Neural cell (in vitro differentiated cells): ENCODE results near the gene HIF1A. TPM values are rescaled to one million over a fixed set of nuclear protein-coding genes. Genes with fewer than 3 reads are reported as not detected.

ENCODE experiments used
- H2AFZ ChIP-seq: fragments of 200-600, 300-800 bp; sonication (generic), shearing (Covaris generic); 2 replicates; pipeline ENCODE4 v1.6.0; 2014; ENCODE audit warnings: low read depth, mild to moderate bottlenecking, antibody characterized with exemption, low read length, moderate library complexity
- H3F3A ChIP-seq: fragments of 200-600 bp; shearing (Covaris generic); 2 replicates; pipeline ENCODE4 v1.6.1; 2016; ENCODE audit warnings: mild to moderate bottlenecking, moderate library complexity, mixed read lengths, antibody characterized with exemption, low read length; ENCODE audit not compliant: insufficient read depth, poor library complexity, severe bottlenecking
- H3K27ac ChIP-seq: fragments of 200-600, 300-800 bp; sonication (generic), shearing (Covaris generic); 2 replicates; pipeline ENCODE4 v1.5.1; 2014; ENCODE audit warnings: mild to moderate bottlenecking, low read length, moderate library complexity
- H3K27me3 ChIP-seq: fragments of 300-800, 200-600 bp; sonication (generic), shearing (Covaris generic); 2 replicates; pipeline ENCODE4 v1.6.0; 2014; ENCODE audit warnings: mild to moderate bottlenecking, low read depth, low read length, moderate library complexity; ENCODE audit not compliant: insufficient read depth
- H3K36me3 ChIP-seq: fragments of 300-800, 200-600 bp; sonication (generic), shearing (Covaris generic); 2 replicates; pipeline ENCODE4 v1.5.1; 2014; ENCODE audit warnings: mild to moderate bottlenecking, antibody characterized with exemption, low read length, moderate library complexity; ENCODE audit not compliant: insufficient read depth
- H3K4me2 ChIP-seq: fragments of 300-800, 200-600 bp; sonication (generic), shearing (Covaris generic); 2 replicates; pipeline ENCODE4 v1.6.0; 2014; ENCODE audit warnings: mild to moderate bottlenecking, low read length
- H3K4me3 ChIP-seq: fragments of 300-800, 200-600 bp; sonication (generic), shearing (Covaris generic); 2 replicates; pipeline ENCODE4 v1.5.1; 2014; ENCODE audit warnings: mild to moderate bottlenecking, low read length, moderate library complexity
- H3K79me2 ChIP-seq: fragments of 200-600 bp; shearing (Covaris generic); replicated peaks from 2 replicates; pipeline ENCODE4 v1.6.0; 2014; ENCODE audit warnings: mild to moderate bottlenecking, low read length, moderate library complexity; ENCODE audit not compliant: insufficient read depth
- H3K9ac ChIP-seq: fragments of 300-800, 200-600 bp; sonication (generic), shearing (Covaris generic); 2 replicates; pipeline ENCODE4 v1.6.1; 2016; ENCODE audit warnings: mild to moderate bottlenecking, low read length, mixed read lengths
- H3K9me2 ChIP-seq: fragments of 200-600 bp; shearing (Covaris generic); 2 replicates; pipeline ENCODE4 v1.6.1; 2016; ENCODE audit warnings: mild to moderate bottlenecking, low read length, mixed read lengths; ENCODE audit not compliant: insufficient read depth
- H3K9me3 ChIP-seq: fragments of 200-600, 300-800 bp; sonication (generic), shearing (Covaris generic); 2 replicates; pipeline ENCODE4 v1.6.1; 2016; ENCODE audit warnings: mild to moderate bottlenecking, mixed run types, low read length, moderate library complexity, mixed read lengths
- H4K20me1 ChIP-seq: fragments of 200-600 bp; shearing (Covaris generic); 2 replicates; pipeline ENCODE4 v1.6.1; 2016; ENCODE audit warnings: mild to moderate bottlenecking, mixed run types; ENCODE audit not compliant: insufficient read depth
- CTCF ChIP-seq: fragments of 450-650 bp; IDR thresholded peaks from 2 replicates; pipeline ENCODE4 v1.5.1; 2014; ENCODE audit warnings: antibody characterized with exemption, mild to moderate bottlenecking, moderate library complexity; ENCODE audit not compliant: poor library complexity, severe bottlenecking
- EP300 ChIP-seq: fragments of 450-650 bp; conservative IDR thresholded peaks from 2 replicates; pipeline ENCODE4 v1.6.1; 2014; ENCODE audit warnings: antibody characterized with exemption, mild to moderate bottlenecking, moderate library complexity; ENCODE audit not compliant: poor library complexity, severe bottlenecking
- EZH2 ChIP-seq: fragments of 200-600, 300-800 bp; shearing (Covaris generic), sonication (generic); IDR thresholded peaks from 2 replicates; pipeline ENCODE4 v1.6.1; 2014; ENCODE audit warnings: antibody characterized with exemption, low read length, borderline replicate concordance, mild to moderate bottlenecking; ENCODE audit not compliant: insufficient read depth, poor library complexity, severe bottlenecking
- MXI1 ChIP-seq: fragments of 450-650 bp; conservative IDR thresholded peaks from 2 replicates; pipeline ENCODE4 v1.6.1; 2014; ENCODE audit warnings: antibody characterized with exemption, mild to moderate bottlenecking; ENCODE audit not compliant: poor library complexity, severe bottlenecking
- POLR2AphosphoS5 ChIP-seq: IDR thresholded peaks from 2 replicates; pipeline ENCODE4 v1.6.1; 2012
- RAD21 ChIP-seq: fragments of 450-650 bp; conservative IDR thresholded peaks from 2 replicates; pipeline ENCODE4 v1.6.1; 2014; ENCODE audit warnings: antibody characterized with exemption, mild to moderate bottlenecking, moderate library complexity
- REST ChIP-seq: IDR thresholded peaks from 2 replicates; pipeline ENCODE4 v1.6.1; 2012; ENCODE audit warnings: borderline replicate concordance
- SMC3 ChIP-seq: fragments of 450-650 bp; conservative IDR thresholded peaks from 2 replicates; pipeline ENCODE4 v1.6.1; 2014; ENCODE audit warnings: antibody characterized with exemption, mild to moderate bottlenecking, moderate library complexity; ENCODE audit not compliant: poor library complexity
- TAF1 ChIP-seq: IDR thresholded peaks from 2 replicates; pipeline ENCODE4 v1.6.1; 2012; ENCODE audit warnings: low read depth
- polyA plus RNA-seq: library from polyadenylated mRNA; depleted of rRNA; stranded (reverse); fragments of >200 nt; gene quantifications from 2 replicates; pipeline ENCODE4 v1.2.3, GENCODE V29; 2014

HIF1A gene
- polyA plus RNA-seq, 1 donor from 2014 or later = 75.0 TPM

- H3K4me3 ChIP-seq = no peak overlapping the region
- H3K9me2 ChIP-seq = no peaks in the 10 kb centered on the region
- no peak overlapping the region for H3K27ac ChIP-seq
- H3F3A ChIP-seq = no peaks in the 10 kb centered on the region
- H3K9me3 ChIP-seq = no peaks in the 10 kb centered on the region
- H4K20me1 ChIP-seq = no peaks in the 10 kb centered on the region
- no peaks in the 10 kb centered on the region for H3K27me3 ChIP-seq
- no peak overlapping the region for H3K9ac ChIP-seq
- TF ChIP-seq EP300 = no peak
- no peak for TF ChIP-seq EZH2
- TF ChIP-seq MXI1 = no peak
- TF ChIP-seq SMC3 = no peak
- no peak for TF ChIP-seq RAD21
- no peak for TF ChIP-seq CTCF
- TF ChIP-seq REST = no peak
- no peak for TF ChIP-seq POLR2AphosphoS5
- no peak for TF ChIP-seq TAF1
- no peak overlapping the region for H2AFZ ChIP-seq
- H3K4me2 ChIP-seq = no peak overlapping the region
- H3K36me3 ChIP-seq = no peaks in the 10 kb centered on the region
- no peaks in the 10 kb centered on the region for H3K79me2 ChIP-seq
These were observed 17.8 kb upstream of the HIF1A start for GRCh38 chr14:61677479-61677878.

- no peak overlapping the region for H2AFZ ChIP-seq
- no peak overlapping the region for H3K4me3 ChIP-seq
- H3K79me2 ChIP-seq = no peaks in the 10 kb centered on the region
- no peaks in the 10 kb centered on the region for H4K20me1 ChIP-seq
- no peaks in the 10 kb centered on the region for H3K27me3 ChIP-seq
- H3K36me3 ChIP-seq = no peaks in the 10 kb centered on the region
- TF ChIP-seq CTCF = no peak
- TF ChIP-seq POLR2AphosphoS5 = no peak
- TF ChIP-seq EP300 = no peak
- TF ChIP-seq EZH2 = no peak
- no peak for TF ChIP-seq SMC3
- no peak for TF ChIP-seq REST
- no peak for TF ChIP-seq MXI1
- no peak for TF ChIP-seq RAD21
- TF ChIP-seq TAF1 = no peak
- no peaks in the 10 kb centered on the region for H3K9me2 ChIP-seq
- no peak overlapping the region for H3K4me2 ChIP-seq
- no peak overlapping the region for H3K27ac ChIP-seq
- no peaks in the 10 kb centered on the region for H3K9me3 ChIP-seq
- no peak overlapping the region for H3K9ac ChIP-seq
- H3F3A ChIP-seq = no peaks in the 10 kb centered on the region
These were observed 16.3 kb upstream of the HIF1A start for GRCh38 chr14:61678975-61679374.
